GM12801 (cell line): Measurements from ENCODE around the gene CAPN13.

ENCODE experiments used
- TF ChIP-seq, protein P1 (sequence below): IDR thresholded peaks from one replicate; pipeline ENCODE4 v1.5.1; 2011; ENCODE audit warnings: control low read depth; ENCODE audit not compliant: insufficient read length; ENCODE audit errors: extremely low read depth

Gene CAPN13

DNA sequence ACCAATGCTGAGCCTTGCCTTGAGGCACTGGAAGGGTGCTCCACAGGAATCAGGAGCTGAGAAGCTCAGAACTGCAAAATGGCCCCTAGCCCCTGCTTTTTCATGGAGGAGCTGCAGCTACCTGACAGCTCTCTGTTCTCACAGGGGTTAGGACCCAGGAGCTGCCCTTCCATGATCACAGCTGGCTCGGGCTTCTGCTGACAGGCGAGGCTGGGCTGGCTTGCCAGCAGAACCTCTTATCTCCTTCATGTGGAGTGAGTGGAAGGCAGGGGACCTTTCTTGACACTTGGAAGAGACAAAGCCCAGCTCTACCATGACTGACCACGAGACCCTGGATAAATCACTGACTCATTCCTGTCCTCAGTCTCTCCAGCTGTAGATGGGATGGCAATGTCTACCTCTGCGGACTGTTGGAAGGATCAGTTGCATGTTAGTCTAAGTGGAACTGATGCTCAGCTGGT lies 113.4 kb downstream of the CAPN13 start:
- TF ChIP-seq, protein P1, sequence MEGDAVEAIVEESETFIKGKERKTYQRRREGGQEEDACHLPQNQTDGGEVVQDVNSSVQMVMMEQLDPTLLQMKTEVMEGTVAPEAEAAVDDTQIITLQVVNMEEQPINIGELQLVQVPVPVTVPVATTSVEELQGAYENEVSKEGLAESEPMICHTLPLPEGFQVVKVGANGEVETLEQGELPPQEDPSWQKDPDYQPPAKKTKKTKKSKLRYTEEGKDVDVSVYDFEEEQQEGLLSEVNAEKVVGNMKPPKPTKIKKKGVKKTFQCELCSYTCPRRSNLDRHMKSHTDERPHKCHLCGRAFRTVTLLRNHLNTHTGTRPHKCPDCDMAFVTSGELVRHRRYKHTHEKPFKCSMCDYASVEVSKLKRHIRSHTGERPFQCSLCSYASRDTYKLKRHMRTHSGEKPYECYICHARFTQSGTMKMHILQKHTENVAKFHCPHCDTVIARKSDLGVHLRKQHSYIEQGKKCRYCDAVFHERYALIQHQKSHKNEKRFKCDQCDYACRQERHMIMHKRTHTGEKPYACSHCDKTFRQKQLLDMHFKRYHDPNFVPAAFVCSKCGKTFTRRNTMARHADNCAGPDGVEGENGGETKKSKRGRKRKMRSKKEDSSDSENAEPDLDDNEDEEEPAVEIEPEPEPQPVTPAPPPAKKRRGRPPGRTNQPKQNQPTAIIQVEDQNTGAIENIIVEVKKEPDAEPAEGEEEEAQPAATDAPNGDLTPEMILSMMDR, result no peak

DNA sequence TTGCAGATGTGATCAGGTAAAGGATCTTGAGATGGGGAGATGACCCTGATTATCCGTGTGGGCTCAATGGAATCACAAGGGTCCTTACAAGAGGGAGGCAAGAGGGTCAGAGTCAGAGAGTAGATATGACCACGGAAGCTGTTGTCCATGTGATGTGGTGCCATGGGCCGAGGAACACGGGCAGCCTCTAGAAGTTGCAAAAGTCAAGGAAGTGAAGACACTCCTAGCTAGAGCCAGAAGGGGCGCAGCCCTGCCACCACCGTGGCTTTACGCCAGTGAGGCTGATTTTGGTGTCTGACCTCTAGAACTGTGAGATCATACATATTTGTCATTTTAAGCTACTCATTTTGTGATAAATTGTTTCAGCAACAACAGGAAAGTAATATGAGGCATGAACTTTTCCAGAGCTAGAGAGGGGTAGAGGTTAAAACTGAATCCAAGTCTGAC lies 114.4 kb downstream of the CAPN13 start:
- TF ChIP-seq, protein P1, result no peak

DNA sequence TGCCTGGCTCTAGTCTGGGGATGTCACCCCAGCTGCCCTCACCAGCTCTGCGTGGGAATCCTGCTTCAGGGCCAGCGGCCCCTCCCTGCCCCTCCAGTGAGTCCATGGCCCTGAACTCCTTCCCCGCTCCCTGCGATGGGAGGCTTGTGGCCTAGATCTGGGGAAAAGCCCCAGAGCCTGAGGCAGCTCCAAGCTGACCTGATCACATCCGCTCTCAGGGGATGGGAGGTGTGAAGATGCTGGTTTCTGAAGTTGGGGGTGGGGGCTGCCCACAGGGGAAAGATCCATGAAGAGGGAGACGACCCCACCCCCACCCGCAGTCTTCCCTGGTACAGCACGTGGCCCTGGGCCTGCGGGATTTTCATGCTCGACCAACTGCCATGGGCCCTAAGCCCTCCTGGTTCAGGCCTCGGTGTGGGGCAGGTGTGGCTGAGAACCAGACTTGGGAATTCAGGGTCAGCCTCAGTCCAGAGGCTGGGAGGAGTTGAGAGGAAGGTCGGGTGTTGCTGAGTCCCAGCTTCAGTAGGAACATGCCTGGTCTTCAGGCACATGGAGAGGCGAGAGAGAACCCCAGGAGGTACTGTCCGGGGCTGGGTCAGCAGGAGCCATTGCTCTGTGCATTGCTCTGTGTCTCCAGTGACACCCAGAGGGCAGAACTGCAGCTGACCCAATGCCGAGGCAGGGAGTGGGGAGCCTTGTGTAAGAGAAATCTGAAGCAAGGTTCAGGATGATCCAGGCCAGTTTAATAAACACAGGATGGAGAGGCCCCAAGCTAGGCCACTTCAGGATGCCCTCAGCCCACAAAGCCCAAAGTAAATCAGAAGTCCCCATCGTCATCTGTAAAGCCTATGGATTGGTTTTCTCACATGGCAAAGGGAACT lies 115.1 kb downstream of the CAPN13 start:
- TF ChIP-seq, protein P1, result no peak

DNA sequence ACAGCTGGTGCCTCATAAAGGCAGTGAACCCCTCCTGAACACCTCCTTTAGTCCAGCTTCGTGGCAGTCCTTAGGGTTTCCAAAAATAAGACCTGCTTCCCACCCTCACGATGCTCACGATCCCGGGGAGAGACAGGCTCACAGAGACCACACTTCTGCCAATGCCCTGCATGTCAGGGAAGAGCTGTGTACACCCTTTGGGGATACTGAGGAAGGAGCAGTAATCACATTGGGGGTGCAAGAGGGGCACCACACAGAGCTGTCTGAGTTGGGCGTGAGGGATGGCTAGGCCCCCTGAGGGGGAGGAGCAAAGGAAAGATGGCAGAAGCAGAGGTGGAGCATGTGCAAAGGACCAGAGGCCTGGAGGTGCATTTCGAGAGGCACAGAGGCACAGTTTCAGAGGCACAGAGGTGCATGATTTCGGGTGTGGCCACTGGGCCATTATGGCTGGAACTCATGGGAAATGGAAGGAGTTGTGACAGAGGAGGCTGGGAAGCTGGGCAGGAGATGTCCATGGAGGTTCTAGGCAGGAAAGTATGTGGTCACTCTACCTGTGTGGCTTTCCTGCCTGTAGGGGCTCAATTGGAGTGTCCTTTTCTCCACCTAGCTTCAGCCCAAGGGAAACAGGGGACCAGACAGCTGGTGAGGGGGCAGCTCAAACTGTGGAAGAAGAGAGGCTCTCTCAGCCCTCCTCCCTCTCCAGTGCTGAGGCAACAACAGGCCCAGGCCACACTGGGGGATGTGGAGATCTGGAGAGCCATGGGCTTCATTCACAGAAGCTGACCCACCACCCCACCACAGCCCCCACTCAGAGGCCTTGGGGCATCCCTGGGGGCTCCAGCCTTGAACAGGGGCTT lies 115.9 kb downstream of the CAPN13 start:
- TF ChIP-seq, protein P1, result no peak

DNA sequence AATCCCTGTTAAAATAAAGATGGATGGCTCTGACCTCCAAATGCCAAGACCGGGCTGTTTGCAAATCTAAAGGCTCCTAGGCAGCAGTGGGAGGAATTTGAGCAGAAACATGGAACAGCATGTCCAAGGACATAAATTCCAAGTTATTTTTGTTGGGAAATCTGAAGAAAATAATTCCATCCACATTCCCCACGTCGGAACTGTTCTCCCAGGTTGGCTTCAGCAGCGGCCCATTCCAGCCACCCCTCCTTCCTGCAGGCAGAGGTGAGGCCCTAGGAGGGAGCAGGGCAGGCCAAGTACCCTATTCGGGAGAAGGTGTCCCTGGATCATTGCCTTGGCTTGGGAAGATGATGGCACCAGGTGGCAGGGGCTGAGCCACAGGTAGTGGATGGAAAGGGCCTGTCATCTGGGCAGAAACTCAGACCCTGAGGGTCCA lies 117.1 kb downstream of the CAPN13 start:
- TF ChIP-seq, protein P1, result no peak

DNA sequence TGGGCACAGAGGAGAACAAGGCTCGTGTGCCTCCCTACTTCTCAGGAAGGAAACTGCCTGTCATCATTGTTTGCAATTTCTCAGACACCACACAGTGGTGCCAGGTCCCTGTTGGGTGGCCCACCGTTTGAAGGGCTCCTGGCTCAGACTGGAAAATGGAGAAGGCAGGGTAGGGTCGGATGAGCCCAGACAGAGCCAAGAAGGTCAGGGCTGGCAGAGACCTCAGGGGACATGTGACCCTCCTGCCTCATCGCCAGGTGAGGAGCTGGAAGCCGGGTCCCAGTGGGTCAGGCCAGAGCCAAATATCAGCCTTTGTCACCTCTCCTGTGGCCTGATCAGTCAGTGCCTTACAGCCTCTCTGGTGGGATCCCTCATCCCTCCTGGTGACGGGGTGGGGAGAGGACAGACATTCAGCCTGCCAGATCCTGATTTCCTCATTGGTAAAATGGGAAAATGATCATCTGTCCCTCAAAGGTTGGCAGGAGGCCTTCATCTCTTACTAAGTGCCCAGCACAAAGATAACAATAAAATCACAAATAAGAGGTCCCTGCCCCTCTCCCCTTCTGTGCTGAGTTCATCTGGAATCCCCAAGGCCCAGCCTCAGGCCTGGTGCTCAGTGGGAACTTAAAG lies 117.6 kb downstream of the CAPN13 start:
- TF ChIP-seq, protein P1, result no peak

DNA sequence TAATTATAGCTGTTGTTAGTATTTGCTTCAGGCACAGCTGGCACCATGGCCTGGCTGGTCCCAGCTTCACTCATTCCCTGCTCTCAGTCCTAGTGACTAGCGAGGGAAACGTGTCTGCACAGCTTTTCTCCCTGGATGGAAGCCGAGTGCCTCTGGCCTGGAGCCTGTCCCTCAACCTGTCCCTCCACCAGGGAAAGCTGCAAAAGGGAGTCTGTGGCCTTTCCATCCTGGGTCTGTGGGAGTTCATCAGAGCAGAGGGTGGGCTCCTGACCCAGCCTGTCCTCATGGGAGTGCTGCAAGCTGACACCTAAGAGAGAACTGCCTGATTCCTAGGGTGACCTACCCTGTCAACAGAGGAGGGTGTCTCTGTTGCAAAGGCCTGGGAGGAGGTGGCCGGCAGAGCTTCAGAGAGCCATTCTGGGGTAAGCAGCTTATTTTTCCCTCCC lies 118.3 kb downstream of the CAPN13 start:
- TF ChIP-seq, protein P1, result no peak
